NCI-H226 (cell line): ENCODE data around the gene DOCK3.
"Not testable (repeated sequence)": the region's sequence is repeated elsewhere in the genome, so short reads cannot be mapped to it uniquely, and the experiment has no call there.

Experiments used
- DNase-seq: peaks from one replicate; pipeline ENCODE4 v3.0.0-alpha.2; 2015

The DOCK3 gene

DNA sequence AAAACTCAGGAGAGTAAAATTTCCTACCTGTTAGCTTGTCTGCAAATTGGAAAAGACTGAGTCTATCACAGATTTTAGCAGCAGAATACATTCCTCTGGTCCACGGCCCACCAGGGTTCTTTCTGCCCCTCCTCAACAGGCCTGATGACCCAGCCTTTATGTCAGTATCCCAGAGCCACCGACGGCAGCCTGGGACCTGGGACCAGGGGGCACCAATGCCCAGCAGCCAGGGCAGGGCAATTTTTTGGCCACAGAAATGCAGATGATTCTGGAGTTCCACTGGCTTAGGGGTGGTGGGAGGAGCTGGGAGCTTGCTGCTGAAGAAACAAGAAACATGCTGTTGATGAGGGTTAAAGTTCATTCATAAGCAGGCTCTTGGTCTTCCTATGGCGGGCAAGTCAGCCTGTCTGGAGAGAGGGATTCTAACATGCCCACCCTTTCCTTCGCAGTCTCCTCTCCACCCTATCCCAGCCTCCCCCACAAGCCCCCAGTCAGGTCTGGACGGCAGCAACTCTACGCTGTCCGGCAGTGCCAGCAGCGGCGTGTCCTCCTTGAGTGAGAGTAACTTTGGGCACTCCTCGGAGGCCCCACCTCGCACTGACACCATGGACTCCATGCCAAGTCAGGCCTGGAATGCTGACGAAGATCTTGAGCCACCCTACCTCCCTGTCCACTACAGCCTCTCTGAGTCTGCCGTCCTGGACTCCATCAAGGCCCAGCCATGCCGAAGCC is 706.0 kb downstream of the DOCK3 start:
- DNase-seq: no peak

DNA sequence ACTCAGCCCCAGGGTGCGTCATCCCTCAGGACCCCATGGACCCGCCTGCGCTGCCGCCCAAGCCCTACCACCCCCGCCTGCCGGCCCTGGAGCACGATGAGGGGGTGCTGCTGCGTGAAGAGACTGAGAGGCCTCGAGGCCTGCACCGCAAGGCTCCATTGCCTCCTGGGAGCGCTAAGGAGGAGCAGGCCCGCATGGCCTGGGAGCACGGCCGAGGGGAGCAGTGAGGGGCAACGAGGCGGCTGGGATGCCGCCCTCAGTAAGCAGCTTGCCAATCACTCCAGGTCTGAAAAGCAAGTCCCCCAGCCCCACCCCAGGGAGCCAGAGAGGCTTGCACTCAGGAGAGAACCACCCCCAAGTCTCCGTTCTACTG is 706.6 kb downstream of the DOCK3 start:
- no peak for DNase-seq

DNA sequence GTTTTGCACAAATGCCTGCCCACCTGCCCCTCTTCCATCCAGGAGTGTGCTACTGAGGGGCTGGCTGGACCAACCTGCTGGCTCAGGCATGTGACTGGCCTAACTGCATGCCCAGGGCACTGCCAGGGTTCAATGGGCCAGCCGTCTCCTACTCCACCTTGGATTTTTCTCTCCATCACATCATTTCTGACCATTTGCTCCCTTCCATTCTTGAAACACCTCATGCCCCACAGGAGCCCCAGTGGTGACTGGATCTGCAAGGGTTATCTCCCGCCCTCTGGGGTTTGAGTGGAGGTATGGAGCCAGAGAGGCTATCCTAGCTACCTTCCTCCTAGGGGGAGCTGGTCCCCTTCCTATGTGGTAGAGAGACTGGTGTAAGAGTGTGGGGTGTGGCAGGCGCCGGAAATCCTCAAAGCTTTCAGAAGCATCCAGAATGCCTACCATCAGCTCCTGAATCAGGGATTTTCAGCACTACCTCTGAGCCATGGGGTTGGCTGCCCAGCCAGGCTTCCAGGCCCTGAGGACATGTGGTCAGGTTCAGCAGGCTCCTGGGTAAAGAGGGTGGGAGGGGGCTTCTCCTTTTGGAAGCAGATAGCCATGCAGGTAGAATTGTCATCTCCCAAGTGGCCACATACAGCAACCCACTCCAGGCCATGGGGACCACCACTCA is 707.5 kb downstream of the DOCK3 start:
- no peak for DNase-seq

DNA sequence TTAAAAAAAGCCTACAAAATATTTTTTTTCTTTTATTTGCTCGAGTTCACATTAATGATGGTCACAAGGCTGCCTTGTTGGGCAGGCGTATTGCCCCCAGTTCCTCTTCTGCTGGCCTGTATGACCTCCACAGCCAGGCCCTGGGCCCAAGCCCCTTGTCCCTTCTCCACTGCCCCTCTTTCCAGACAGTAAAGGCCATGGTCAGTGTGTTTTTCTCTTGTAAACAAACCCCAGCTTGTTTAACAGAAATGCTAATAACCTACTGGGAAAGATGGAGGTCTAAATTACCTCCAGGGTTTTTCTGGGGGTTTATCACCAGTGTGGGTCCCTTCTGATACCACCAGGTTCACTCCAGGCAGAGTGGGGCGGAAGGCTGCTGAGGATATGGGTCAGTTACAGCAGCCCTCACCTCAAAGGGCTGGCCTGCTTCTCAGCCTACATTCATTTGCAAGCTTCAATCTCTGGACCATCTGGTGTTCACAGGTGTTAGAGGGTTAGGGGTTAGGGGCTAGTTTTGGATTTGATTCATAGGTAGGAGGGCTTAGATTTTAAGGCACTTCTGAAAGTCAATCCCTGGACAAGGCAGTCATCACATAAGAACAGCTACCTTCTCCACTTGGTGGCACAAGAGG is 708.3 kb downstream of the DOCK3 start:
- no peak for DNase-seq

DNA sequence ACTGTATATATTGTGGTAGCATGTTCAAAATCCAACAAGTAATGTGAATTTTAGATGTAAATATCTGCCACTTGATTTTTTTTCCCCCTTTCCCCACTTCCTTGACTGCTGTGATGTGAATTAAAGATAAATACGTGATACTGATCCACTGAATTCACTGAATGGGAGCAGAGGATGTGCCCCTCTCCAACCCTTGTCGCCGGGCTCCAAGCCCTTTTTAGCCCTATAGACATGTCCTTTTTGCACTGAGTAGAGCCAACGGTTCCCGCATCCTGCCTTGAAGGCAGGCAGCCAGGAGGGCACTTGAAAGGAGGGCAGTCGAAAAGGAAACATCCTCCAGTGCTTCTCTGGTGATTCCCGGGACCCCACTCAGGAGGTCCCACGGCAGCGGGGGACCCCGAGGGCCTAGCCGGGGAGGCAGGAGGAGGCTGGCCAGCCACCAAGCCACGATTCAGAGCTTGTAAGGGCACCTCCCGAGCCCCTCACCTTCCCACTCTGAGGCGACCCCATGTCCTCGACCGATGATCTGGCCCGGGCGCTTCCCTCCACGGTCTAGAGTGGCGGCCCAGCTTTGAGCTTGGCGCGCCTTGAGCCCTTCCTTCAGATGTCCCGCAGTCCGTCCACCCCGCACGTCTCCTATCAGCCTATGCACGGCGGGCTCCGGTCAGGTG is 709.5 kb downstream of the DOCK3 start:
- no peak for DNase-seq

DNA sequence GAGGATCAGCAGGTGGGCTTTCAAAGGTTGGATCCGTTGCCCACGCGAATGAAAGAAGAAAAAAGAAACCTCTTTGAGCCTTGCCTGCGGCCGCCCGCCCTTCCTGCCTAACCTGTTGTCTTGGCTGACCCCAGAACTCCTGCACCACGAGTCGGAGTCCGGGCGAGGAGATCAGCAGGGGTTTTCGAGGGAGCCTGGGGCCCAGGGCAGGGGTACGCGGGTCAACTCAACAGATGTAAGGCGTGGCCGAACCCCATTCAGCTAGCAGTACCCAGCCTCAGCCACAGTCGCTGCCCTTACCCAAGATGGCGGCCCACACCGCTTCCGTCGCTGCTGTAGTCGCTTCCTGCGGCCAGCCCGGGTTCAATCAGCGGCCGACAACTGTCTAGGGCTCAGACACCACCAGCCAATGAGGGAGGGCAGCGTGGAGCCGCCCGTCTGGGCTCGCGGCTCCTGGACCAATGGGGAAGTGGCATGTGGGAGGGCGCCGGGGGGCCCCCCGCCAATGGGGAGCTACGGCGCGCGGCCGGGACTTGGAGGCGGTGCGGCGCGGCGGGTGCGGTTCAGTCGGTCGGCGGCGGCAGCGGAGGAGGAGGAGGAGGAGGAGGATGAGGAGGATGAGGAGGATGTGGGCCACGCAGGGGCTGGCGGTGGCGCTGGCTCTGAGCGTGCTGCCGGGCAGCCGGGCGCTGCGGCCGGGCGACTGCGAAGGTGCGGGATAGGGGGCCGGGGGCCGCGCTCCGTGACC is 710.2 kb downstream of the DOCK3 start, which contains the start of gene MANF:
TSS of gene MANF (plus strand) at position 566 of the 748 bp plus-strand sequence. CDS start at position 618, 52 bp downstream.
- peak; percentile 99 for DNase-seq

DNA sequence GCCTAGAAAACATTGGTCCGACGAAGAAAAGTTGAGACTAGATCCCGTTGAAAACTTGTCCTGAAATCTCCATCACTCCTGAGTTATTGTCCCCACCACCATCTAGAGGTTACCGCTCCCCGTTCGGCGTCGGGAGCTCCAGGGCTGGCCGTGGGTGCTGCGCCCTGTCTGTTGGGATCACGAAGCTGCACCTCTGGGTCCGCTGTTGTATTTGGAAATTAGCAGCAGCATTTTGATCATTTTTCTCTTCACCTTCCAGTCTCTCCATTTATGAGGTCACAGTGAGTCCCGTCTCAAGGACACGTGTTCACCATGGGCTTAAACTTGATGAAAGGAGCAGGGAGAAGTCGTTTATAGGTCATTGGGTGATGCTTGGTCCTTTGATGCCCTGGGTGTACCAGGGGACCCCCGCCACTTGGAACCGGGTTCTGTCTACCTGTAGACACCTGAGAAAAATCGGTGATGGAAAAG is 710.9 kb downstream of the DOCK3 start:
- no peak for DNase-seq

DNA sequence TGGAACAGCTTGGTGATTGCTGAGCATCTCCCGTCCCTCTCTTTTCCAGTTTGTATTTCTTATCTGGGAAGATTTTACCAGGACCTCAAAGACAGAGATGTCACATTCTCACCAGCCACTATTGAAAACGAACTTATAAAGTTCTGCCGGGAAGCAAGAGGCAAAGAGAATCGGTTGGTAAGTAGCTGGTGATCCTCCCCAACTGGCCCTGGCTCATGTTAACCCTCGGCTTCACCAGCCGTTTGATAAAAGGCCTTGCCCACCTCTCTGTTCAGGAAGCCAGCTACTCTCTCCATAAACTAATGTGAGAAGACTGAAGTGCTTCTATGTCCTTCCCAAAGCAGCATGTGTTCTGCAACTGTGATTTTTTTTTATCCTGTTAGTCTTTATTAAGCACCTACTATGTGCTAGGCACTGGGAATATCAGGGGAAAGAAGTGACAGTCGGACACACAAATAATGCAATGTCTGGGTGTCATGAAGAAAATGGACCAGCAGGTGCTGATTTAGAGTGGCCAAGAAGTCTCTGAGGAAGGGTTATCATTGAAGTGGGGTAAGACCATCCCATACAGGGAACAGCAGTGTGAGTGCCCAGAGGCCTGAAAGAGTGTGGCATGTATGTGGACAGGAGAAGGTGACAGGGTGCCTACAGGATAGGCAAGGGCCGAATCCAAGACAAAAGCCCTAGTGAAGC is 711.6 kb downstream of the DOCK3 start:
- no peak for DNase-seq

DNA sequence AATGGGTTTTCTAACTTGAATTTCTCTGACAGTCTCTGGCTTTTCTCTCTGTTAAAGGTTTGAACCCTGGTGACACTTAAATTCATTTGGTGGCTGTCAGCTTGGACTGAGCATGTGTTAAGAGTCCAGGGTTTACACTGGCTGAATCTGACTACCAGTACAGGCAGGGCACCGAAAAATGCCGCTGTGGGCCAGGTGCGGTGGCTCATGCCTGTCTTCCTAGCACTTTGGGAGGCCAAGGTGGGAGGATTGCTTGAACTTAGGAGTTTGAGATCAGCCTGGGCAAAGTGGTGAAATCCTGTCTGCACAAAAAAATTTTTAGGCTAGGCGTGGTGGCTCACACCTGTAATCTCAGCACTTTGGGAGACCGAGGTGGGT is 712.1 kb downstream of the DOCK3 start:
- no peak for DNase-seq

DNA sequence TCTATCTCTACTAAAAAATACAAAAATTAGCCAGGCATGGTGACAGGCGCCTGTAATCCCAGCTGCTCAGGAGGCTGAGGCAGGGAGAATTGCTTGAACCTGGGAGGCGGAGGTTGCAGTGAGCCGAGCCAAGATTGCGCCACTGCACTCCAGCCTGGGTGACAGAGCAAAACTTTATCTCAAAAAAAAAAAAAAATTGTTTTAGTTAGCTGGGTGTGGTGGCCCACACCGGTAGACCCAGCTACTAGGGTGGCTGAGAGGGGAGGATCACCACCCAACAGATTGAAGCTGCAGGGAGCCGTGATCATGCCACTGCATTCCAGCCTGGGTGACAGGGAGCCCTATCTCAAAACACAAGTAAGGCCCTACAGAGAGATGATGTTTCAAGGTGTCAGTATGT is 712.6 kb downstream of the DOCK3 start:
- DNase-seq: not testable (repeated sequence)

DNA sequence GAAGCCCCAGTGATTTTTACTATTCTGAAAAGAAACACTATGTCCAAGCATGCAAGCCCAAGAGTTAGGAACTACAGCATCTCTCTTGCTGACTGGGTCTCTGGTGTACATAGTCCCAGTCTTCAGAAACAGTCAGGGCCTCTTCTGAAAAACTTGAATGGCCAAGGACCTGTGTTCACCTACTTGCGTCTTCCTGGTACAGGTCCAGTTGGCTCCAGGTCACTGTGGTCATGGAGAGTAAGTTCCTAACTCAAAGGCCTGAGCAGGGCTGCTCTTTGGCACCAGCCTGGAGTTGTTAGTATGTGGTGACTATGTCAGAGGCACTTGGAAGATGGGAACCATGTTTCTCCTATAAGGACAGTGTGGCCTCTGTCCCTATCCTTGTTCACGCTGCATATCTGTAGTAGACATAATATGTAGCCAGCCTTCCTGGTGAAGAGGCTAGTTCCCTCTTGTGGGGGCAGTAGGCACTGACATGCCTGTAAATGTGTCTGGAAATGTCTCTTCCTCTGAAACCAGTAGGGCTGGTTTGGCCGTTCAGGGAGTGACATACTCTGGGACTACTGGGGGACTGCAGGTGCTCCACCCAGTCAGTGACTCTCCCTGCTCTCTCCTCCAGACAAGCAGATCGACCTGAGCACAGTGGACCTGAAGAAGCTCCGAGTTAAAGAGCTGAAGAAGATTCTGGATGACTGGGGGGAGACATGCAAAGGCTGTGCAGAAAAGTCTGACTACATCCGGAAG is 713.7 kb downstream of the DOCK3 start:
- no peak for DNase-seq

DNA sequence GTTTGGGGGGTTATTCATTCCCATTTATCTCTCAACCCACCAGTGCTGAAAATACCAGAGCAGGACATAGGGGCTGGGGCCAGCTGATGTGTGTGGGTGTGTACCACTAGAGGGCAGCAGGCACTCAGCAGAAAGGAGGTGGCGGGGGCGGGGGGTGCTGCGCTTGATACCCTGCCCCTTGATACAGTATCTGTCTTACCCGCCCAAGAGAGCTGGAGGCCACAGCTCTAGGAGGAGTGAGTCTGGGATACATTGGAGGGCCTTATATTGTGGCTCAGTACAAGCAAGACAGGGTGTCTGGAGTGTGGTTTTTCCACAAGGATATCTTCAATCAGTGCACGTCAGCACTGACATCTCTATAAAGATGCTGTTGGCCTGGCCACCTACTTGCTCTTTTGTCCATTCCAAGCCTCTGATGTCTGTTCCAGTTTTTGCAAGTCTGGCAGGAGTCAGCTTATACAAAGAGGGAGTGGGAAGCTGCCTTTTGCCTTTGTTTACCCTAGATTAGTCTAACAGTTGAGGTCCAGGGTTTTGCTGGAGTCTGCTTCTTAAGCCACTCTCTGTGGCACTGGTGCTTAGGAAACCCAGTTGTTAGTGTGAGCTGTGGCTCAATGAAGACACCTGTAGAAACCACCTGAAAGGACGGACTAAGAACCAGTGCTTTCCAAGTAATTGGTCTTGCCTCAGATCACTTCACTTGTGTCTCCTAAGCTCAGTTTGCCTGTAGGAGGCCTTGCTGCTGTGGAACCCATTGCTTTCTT is 714.9 kb downstream of the DOCK3 start:
- DNase-seq: no peak

DNA sequence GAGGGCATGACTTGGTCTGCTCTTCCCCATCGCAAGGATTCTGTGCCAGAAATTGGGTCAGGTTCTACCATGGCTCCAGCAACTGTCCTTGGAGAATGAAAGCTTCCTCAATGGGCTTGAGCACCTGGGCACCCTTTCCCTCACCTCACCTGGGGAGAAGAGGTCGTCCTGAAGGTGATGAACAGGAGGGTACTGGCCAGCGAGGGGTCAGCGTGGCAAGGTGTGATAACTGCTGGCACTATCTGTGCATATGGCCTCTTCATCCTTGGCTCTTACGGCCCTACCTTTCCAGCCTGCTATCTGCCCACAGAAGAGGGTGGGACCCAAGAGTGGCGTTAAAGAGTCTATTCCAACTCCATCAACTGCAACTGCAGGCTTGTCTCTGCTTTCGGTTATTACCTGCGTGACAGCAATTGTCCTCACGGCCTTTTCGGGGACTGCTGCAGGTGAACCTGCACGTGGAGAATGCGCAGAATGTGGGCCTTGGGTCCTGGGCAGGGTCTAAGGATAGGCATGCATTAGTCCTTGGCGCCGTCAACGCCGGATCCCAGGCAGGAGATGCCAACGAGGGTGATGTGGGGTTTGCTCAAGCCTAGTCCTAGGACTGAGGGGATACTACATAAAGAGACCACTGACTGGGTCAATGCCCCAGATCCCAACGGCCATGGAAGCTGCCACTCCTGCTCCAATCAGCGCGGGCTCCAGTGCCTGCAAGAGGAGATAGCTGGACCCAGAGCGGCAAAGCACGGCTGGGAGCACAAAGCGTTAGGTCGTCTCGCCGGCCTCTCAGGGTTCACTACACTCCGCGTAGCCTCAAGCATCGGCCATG is 715.7 kb downstream of the DOCK3 start:
- DNase-seq: no peak

DNA sequence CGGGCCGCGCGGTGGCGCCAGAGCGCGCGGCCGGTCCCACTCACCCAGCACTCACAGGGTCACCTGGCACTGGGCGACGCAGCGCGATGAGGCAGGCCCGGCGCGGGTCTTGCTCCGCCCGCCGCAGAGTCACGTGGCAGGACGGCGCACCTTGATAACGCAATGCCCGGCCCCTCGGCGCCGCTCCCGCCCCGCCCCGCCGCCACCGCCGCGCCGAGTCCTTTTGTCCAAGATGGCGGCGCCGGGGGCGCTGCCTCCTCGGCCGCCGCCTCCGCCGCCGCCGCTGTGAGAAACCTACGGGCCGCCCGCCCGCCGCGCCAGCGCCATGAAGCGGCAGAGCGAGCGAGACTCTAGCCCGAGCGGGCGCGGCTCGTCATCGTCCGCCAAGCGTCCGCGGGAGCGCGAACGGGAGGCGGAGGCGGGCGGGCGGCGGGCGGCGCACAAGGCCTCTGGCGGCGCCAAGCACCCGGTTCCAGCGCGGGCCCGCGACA is 716.4 kb downstream of the DOCK3 start, which contains the start of gene RBM15B:
TSS of gene RBM15B (plus strand) at position 211 of the 491 bp plus-strand sequence. CDS start at position 326, 115 bp downstream.
- DNase-seq: peak; percentile 93

DNA sequence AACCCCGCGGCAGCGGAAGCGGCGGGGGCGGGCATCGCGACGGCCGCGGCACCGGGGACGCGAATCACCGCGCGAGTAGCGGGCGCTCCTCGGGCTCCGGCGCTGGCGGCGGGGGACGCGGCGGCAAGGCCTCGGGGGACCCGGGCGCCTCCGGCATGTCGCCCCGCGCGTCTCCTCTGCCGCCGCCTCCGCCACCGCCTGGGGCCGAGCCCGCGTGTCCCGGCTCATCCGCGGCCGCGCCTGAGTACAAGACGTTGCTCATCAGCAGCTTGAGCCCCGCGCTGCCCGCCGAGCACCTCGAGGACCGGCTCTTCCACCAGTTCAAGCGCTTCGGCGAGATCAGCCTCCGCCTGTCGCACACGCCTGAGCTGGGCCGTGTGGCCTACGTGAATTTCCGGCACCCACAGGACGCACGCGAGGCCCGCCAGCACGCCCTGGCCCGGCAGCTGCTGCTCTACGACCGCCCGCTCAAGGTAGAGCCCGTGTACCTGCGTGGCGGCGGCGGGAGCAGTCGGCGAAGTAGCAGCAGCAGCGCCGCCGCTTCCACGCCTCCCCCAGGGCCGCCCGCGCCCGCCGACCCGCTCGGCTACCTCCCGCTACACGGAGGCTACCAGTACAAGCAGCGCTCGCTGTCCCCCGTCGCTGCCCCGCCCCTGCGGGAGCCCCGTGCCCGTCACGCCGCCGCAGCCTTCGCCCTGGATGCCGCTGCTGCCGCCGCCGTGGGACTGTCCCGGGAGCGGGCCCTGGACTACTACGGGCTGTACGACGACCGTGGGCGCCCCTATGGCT is 717.0 kb downstream of the DOCK3 start:
- no peak for DNase-seq

DNA sequence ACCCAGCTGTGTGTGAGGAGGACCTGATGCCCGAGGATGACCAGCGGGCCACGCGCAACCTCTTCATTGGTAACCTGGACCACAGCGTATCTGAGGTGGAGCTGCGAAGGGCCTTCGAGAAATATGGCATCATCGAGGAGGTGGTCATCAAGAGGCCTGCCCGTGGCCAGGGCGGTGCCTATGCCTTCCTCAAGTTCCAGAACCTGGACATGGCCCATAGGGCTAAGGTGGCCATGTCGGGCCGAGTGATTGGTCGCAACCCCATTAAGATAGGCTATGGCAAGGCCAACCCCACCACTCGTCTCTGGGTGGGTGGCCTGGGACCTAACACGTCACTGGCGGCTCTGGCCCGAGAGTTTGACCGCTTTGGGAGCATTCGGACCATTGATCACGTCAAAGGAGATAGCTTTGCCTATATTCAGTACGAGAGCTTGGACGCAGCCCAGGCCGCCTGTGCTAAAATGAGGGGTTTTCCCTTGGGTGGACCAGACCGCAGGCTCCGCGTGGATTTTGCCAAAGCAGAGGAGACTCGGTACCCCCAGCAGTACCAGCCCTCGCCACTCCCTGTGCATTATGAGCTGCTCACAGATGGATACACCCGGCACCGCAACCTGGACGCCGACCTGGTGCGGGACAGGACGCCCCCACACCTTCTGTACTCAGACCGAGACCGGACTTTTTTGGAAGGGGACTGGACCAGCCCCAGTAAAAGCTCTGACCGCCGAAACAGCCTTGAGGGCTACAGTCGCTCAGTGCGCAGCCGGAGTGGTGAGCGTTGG is 717.8 kb downstream of the DOCK3 start:
- no peak for DNase-seq

DNA sequence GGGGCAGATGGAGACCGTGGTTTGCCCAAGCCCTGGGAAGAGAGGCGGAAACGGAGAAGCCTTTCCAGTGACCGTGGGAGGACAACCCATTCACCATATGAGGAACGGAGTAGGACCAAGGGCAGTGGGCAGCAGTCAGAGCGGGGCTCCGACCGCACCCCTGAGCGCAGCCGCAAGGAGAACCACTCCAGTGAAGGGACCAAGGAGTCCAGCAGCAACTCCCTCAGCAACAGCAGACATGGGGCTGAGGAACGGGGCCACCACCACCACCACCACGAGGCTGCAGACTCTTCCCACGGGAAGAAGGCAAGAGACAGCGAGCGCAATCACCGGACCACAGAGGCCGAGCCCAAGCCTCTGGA is 718.4 kb downstream of the DOCK3 start:
- DNase-seq: no peak

DNA sequence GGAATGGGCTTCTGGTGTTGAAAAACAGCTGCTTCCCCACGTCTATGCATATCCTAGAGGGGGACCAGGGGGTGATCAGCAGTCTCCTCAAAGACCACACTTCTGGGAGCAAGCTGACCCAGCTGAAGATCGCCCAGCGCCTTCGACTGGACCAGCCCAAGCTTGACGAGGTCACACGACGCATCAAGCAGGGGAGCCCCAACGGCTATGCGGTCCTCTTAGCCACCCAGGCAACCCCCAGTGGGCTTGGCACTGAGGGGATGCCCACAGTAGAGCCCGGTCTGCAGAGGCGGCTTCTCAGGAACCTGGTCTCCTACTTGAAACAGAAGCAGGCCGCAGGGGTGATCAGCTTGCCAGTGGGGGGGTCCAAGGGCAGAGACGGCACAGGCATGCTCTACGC is 718.8 kb downstream of the DOCK3 start:
- no peak for DNase-seq
